ENCODE data around the gene CPD. TPM values are rescaled to one million over a fixed set of nuclear protein-coding genes. Genes with fewer than 3 reads are reported as not detected.
A peak's percentile ranks its signal among the peaks of the same experiment; 100 is the strongest.

Gene CPD
- total RNA-seq, 1 donor from 2014 or later: 72.4 TPM

GRCh38 chr17:30519166-30519565 is 140.4 kb downstream of the CPD start:
- H3K27me3 Mint-ChIP-seq (ENCODE audit: unreplicated experiment): no peaks in the 10 kb centered on the region
- DNase-seq (ENCODE audit: extremely low spot score, unreplicated experiment): no peak
- H3K36me3 Mint-ChIP-seq (ENCODE audit: unreplicated experiment): peaks cover 23% of the 10 kb centered on the region
- H3K4me1 Mint-ChIP-seq (ENCODE audit: unreplicated experiment): peaks cover 23% of the 10 kb centered on the region
- no peak overlapping the region for H3K4me3 Mint-ChIP-seq (ENCODE audit: unreplicated experiment)
- H3K9me3 Mint-ChIP-seq (ENCODE audit: unreplicated experiment): no peaks in the 10 kb centered on the region
- peak overlapping the region; percentile 91 for H3K27ac Mint-ChIP-seq (ENCODE audit: unreplicated experiment)
- no peak for TF ChIP-seq CTCF (IDR thresholded peaks at IDR 0.05)

Other genes starting within 250 kb of the CPD start
- 0.10 and 0.16 TPM in 2 replicates for gene SLC6A4, start 143.2 kb upstream of the CPD start, total RNA-seq
- 67.0 TPM in 2 replicates for gene BLMH, start 87.0 kb upstream of the CPD start, total RNA-seq
- gene TMIGD1, start 44.9 kb upstream of the CPD start, total RNA-seq: not detected in 2 replicates
- gene GOSR1, start 98.5 kb downstream of the CPD start, total RNA-seq: 47.3 and 55.0 TPM in 2 replicates